ENCODE measurements around the gene SCN5A.

SCN5A gene

DNA sequence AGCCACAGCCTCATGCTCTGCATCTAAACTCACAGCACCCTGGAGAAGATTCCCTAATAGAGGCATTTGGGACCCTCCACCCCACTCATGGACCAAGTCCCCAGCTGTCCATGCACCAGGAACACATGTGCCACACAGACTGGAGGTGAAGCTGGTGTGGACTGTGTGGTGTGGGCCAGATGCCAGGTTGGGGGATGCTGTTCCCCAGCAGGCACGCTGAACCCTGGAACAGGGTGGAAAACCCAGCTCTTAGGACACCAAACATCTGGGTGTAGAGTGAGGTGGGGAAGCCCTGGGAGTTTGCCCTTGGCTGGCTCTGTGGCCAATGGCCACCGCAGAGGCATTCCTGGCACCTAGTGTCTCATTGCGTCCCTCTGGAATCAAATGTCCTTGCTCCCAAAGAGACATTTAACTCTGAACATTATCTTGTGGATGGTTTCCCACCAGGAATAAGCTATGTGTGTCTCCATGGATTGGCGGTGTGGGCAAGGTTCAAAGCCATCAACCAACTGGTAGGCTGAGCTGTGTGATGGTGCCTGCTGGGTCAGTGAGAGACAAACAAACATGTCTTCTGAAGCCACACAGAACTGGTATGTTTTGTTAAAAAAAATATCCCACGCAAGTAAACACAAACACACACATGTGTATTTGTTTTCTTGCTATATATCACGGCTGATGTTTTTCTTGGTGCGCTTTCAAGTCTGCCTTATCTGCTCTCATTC, 88.3 kb downstream of the SCN5A start:
- DNase-seq (ENCODE audit: low read depth, low spot score) = no peak

DNA sequence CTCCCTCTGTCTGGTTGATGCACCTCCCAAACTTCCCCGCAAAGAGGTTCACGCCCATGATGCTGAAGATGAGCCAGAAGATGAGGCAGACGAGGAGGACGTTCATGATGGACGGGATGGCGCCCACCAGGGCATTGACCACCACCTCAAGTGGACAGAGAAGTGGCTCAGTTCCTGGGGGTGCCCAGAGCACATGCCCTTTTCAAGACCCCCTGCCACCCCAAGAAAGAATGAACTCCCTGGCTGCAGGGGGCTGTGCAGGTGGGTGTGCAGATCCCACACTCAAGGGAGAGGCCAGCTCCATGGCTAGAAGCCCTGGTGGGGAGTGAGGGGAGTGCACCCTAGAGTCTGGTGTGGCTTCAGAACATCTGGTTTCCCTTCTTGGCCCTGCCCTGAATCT, 89.2 kb downstream of the SCN5A start:
- no peak for DNase-seq (ENCODE audit: low read depth, low spot score)

DNA sequence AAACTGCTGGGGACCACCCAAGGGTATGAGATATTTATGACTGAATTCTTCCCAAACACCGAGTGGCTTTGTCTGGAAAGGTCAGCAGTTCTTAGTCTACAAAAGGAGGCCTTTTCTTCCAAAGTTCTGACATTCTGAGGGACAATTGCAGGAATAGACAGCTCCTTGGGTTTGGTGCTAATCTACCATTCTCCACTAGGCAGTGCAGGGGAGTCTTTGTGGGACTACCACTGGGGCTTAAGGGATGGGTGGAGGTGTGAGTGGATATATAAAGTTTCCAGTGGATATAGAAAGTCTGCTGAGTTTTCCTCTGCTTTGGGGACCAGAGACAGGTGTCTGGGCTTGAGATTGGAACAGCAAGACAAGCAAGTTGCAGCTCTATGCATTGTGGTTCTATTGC, 90.6 kb downstream of the SCN5A start:
- DNase-seq (ENCODE audit: low read depth, low spot score) = no peak

DNA sequence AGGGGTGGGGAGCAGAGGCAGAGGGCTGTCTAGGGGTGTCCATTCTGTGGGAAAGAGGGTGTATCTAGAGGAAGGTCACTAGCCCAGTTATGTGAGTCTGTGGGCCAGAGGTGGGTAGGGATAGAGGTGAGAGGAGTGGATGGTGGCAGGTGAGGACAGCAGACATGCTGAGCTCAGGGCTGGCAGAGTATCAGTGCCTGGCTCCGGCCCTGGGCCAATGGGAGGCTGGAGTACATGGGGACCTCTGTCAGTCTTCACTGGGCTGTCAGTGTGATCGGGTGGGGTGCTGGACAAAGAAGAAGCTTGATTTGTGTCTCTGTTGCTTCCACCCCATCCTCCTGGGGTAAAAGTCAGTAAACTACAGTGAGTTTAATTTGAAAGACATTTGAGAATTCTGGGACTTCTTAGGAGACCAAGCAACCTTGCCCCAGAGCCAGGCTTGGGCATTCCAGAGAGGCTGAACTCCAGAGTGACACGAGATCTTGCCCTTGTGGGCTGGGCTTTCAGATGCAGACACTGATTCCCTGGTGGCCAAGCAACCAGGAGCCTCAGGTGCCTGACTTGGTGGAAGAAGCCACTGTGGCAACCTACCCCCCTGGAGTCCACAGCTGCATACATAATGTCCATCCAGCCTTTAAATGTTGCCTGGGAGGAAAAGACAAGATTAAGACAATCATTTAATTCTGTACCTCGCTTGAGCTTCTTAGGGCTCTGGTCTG, 92.7 kb downstream of the SCN5A start:
- DNase-seq (ENCODE audit: low read depth, low spot score) = no peak

DNA sequence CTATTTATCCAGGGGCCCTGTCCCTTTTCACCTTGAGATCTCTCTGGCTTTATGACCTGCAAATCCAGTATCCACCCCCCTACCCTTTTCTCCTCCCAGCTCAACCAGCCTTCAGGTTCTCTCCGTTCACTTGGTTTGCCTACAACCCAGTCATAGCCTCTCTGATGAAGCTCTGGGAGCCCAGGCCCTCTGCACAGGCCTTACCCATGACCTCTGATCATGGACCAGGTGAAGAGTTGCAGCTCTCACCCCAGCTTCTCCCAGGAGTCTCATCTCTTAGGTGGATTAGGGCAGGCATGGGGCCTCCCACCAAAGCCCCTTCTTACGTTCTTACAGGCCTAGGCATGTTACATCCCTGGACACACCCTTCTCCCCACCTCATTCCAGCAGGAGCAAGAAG, 93.6 kb downstream of the SCN5A start:
- no peak for DNase-seq (ENCODE audit: low read depth, low spot score)

DNA sequence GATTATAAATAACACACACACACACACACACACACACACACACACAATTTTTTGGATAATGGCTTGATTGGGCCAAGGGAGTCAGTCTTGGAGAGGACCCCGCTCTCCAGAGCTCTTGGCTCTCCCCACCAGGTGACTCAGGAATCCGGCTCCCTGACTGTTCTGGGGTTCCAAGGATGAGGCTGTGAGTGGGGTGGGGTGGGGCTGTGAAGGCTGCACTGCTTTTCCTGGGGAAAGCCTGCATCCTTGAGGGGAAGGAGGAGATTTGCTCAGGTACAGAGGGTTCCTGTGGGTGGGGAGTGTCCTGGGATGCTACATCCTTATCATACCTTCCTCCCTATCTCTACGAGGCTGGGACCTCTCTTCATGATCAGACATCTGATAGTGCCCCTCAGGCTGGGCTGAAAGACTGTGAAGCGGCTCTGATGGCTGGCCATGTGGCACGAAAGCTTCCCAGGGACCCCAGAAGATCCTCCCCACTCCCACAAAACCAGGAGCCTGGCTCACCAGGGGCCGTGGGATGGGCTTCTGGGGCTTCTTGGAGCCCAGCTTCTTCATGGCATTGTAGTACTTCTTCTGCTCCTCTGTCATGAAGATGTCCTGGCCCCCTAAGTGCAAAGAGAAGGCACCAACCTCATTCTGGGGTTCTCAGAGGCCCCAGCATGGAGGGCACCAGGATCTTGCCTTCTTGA, 94.2 kb downstream of the SCN5A start:
- no peak for DNase-seq (ENCODE audit: low read depth, low spot score)

DNA sequence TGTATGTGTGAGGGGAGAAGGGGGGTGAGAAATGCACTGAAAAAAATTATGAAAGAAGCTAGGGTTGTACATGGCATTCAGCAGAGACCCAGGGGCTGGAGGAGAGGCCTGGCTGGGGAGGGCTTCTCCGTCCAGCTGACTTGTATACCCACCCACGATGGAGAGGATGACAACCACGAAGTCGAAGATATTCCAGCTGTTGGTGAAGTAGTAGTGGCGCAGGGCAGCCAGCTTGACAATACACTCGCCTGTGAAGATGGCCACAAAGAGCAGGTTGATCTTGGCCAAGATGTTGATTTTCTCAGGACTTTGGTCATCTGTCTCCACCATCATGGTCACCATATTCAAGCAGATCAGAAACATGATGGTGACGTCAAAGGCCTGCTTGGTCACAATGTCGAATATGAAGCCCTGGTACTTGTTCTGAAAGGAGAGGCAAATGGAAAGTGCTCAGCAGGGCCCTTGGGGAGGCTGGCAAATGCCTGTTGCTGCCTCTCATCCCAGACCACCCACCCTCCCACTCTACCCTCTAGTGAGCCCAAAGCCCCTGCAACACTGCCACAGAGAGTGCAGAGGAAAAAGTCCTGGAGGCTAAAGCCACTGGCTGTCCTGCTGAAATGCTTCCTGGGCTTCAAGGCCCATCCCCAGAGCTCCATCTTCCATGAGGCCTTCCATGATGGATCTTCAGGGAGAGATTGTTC, 95.2 kb downstream of the SCN5A start:
- no peak for DNase-seq (ENCODE audit: low read depth, low spot score)

DNA sequence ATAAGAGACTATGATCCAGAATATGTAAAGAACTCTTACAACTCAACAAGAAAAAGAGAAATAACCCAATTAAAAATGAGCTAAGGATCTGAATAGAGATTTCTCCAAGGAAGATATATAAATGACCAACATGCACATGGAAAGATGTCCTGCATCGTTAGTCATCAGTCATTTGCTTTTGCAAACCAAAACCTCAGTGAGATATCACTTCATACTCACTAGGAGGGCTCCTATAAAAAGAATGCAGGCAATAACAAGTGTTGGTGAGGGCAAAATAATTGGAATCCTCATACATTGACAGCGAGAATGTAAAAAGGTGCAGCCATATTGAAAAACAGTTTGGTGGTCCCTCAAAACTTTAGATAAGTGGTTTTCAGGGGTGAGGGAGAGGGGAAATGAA, 96.4 kb downstream of the SCN5A start:
- DNase-seq (ENCODE audit: low read depth, low spot score) = no peak

DNA sequence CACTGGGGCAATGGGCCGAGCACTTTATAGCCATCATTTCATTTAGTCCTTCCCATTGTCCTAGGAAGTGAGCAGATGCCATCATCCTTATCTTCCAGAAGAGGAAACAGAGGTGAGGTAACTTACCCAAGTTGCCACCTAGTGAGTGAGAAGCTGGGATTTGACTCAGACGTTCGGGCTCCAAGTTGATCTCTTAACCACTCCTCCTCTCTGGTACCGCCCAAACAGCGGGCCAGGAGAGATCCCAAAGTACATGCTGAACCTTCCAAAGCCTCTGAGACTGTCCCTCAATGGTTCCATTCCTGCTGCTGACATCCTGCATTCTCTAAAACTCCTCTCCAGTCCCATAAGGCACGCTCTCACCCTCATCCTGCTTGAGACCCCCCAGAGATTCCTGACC, 97.1 kb downstream of the SCN5A start:
- DNase-seq (ENCODE audit: low read depth, low spot score) = no peak

DNA sequence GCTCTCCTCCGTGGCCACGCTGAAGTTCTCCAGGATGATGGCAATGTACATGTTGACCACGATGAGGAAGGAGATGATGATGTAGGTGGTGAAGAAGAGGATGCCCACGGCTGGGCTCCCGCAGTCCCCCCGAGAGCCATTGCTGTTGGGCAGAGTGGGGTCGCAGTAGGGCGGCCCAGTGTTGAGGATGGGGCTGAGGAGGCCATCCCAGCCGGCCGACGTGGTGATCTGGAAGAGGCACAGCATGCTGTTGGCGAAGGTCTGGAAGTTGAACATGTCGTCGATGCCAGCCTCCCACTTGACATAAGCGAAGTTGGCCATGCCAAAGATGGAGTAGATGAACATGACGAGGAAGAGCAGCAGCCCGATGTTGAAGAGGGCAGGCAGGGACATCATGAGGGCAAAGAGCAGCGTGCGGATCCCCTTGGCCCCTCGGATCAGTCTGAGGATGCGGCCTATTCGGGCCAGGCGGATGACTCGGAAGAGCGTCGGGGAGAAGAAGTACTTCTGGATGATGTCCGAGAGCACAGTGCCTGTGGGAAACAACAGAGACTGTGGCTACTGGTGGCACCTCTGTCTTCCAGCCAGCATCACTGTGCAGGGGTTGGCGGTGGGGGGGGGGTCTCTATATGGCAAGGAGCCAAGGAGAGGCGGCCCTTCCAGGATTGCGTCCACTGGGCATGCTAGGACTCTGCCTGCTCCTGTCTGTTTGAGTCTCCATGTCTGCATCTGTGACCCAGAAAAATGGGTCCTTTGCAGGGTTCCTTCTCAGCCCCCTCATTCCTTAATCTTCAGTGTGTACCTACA, 98.3 kb downstream of the SCN5A start:
- no peak for DNase-seq (ENCODE audit: low read depth, low spot score)

DNA sequence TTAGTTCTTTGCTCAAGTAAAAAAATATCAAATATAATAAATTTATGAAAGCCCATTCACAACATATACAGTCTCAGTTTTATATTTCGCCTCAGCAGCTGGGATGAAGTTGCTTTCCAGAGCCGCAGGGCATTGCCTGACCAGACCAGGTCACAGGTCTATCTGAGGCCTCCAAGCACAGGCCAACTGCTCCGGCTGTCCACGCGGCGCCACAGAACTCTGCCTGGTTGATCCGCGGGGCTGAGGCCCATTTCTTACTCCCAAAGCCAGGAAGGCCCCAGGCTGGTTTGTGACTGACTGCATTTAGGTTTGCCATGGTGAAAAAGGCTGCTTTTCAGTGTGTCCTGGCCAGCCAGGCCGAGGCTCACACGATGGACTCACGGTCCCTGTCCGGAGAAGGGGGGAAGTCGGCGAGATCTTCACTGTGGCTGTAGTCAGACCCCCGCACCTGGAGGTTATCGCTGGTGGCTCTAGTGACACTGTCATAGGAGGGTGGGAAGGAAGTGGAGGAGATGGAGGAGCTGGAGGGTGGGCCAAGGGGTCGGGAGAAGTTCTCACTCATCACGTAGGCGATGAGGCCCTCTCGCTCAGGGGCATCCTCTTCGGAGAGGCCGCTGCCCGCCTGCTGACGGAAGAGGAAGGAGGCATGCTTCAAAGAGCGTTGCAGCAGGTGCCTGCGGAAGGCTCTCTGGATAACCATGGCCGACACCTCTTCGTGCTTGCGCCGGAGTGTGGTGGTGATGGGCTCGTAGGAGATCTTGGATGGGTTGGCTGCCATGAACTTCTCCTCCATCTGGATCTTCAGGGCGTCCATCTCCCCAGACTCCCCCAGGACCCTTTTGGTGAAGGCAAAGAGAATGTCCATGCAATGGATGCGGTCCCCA, 99.3 kb downstream of the SCN5A start:
- no peak for DNase-seq (ENCODE audit: low read depth, low spot score)

DNA sequence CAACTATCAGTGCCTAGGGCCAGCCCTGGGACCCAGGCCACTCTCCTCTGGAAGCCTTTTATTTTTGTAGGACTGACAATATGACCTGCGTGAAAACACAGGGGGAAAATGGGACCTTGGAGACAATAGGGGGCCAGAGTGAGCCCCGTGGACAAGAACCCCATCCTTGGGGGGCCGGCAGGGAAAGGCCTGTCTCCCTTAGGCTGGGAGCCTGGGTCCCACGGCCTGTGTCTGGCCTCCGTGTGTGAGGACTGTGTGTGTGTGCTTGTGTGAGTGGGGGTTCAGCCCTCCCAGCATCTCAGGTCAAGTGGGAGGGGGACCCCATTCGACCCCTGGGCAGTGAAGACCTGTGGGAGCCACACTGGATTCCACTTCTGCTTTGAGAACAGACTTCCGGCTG, 100.0 kb downstream of the SCN5A start:
- DNase-seq (ENCODE audit: low read depth, low spot score) = no peak

DNA sequence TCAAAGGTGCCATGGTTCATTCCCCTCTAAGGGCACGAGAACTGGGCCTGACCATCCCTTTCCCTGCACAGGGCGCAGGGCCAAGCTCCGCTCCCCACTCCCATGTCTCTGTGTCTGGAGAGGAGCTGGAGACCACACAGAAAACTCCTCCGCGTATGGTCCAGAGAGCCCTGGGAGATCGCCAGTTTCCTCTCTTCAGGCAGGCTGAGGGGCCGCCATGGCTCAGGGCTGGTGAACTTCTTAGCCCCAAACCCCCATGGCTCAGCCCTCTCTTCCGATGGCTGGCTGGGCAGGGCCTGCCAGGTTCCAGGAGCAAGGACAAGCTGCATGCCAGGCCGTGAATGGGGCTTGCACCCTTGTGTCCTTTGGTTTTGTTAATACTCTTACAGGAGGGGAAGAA, 100.4 kb downstream of the SCN5A start:
- DNase-seq (ENCODE audit: low read depth, low spot score) = no peak

DNA sequence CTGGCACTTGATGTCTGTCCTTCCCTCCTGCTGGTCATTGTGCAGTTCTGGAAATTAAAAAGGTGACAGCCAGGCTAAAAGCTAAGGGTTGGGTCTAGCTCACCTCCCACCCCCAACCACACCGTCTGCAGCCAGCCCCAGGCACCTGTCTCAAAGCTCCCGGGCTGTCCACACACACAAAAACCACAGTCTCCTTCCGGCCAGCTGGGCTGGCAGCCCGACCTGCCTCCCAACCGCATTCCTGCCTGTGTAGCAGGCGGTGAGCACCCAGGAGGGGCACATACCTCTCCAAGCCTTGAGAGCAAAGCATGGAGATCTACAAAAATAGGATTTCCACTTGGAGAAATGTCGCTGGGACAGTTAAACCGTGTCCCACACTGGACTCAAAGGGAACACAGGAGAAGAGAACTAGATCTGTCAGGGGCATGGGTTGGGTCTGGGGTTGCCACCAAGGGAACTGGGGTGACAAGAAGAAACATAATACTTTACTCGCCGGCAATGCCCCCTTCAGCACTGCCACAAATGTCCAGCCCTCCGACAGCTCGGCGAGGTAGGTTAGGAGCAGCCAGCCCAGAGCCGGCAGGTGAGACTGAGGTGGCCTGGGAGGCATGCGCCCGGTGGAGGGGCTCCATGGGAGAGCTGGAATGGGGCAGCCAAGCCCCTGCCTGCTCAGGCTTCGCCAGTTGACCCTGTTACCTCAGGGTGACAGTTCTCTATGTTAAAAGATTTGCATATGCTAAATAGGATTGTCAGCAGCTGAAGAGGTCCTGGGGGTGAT, 101.1 kb downstream of the SCN5A start:
- no peak for DNase-seq (ENCODE audit: low read depth, low spot score)

DNA sequence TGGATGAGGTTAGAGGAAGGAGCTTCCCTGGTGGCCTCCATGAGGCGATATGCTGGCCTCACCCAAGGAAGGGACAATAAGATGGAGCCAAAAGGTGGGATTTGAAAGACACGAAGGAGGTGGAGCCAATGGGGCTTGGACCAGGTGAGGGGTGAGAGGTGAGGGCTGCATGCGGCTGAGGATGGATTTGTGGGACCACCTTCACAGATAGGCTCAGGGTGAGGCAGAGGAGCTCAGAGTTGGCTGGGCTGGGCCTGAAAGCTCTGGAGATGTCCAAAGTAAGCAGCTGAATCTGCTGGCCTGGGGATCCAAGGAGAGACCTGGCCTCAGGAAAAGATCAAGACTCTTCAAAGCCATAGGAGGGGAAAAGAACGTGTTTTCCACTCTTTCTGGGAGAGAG, 103.5 kb downstream of the SCN5A start:
- no peak for DNase-seq (ENCODE audit: low read depth, low spot score)

DNA sequence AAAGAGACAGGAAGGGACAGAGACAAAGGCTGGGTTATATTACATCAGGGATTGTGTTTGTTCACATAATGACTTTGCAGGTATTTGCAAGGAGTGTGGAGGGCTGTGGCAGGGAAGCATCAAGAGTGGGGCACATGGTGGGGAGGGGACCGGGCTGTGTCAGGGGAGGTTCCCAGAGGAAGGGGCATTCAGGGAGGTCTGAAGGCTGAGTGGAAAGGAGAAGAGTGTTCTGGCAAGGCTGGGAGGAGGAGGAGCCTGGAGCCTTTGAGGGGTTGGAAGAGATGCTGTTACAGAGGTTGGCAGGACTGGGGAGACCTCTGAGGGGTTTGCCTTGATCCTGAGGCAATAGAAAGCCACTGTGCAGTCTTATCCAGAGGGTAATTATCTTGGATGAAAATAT, 103.9 kb downstream of the SCN5A start:
- no peak for DNase-seq (ENCODE audit: low read depth, low spot score)

DNA sequence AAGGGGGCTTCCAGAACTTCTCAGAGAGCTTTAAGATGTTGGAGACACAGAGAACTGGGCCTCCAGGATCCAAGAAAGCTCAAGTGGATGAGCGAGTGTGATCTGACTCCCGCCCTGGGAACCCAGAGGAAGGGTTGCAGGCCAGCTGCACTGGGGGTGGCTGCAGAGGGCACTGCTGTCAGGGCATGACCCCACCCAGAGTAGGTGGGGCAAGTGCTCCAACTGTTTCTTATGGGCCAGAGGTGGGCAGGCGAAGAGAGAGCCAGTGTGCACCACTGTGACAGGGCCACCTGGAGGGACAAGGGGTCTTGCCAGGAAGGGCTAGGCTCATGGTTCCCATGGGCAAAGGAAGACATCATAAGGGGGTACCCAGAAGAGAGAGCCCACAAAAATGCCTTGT, 104.6 kb downstream of the SCN5A start:
- DNase-seq (ENCODE audit: low read depth, low spot score) = no peak

DNA sequence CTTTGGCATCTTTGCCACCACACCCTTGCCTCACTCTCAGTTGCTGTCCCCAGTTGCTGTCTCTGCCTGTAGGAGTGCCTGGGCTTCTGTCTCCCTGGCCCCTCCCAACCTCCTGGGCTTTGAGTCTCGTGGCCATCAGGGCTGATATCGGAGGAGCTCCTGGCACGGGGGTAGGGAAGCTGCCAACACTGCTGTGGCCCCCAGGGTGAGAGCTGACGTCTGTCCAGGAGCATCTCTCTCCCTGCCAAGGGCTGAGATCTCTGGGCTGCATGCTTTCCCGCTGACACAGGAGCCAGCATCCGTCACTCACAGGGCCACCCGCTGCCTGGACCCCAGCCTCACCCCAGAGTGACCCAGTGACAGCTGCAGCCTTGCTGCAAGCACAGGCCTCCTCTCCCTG, 105.9 kb downstream of the SCN5A start:
- no peak for DNase-seq (ENCODE audit: low read depth, low spot score)

DNA sequence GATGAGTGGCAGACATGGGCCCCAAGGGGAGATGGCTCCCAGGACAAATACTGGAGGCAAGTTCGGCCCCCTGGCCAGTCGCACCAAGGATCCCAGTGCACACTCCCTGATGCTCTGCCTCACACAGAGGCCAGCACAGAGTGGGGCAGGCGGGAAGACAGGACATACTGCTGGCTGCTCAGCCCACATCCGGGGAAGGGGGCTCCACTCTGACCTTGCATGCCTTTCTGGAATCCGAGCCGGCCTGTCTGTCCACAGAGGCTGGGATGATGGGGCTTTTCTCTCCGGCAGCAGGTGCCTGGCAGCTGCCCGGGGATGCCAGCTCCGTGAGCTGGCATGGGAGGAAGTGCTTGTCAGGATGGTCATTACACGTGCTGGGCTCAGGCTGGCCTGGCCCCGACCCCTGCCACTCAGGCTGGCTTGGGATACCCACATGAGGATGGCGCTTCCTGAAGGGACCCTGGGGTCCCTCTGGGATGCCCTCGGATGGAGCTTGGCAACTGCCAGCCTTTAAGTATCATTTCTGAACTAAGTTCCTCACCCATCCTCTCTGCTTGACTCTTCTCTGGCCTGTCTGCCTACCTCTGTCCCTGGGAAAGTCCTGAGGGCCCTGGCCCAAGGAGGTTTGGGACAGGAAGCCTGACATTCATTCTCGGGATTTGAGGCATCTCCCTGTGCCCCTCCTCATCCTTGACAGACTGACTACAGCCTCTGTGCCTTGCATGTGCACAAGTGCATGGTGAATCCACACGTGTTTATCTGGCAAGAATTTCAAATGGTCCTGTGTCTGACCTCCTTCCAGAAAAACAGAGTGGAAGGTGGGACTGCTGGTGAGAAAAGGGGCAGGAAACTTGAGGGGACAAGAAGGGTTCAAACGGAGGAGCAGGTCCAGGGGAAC, 106.8 kb downstream of the SCN5A start:
- no peak for DNase-seq (ENCODE audit: low read depth, low spot score)
